GM23248 (cell line): ENCODE results near the gene CCDC141.

Experiments used
- EZH2 ChIP-seq: fragments of 200-600 bp; sonication (generic); IDR thresholded peaks from 2 replicates; pipeline ENCODE4 v1.6.1; 2018; ENCODE audit warnings: antibody characterized with exemption, mild to moderate bottlenecking; ENCODE audit not compliant: insufficient read depth, poor library complexity, severe bottlenecking
- EZH2phosphoT487 ChIP-seq: fragments of 200-600 bp; sonication (generic); IDR thresholded peaks from 2 replicates; pipeline ENCODE4 v1.6.1; 2018; ENCODE audit warnings: antibody characterized with exemption, moderate library complexity, mild to moderate bottlenecking, low read depth; ENCODE audit not compliant: insufficient read depth

GRCh38 chr2:178934571-178934970, 115.4 kb downstream of the CCDC141 start:
- TF ChIP-seq EZH2 (no peak), EZH2phosphoT487 (no peak)
